NT2/D1 (cell line): ENCODE results near the gene MPPED1.

Experiments
- YY1 ChIP-seq: IDR thresholded peaks from 2 replicates; pipeline ENCODE4 v1.6.1; 2011; ENCODE audit not compliant: insufficient read length, insufficient read depth
- ZNF274 ChIP-seq: IDR thresholded peaks from 2 replicates; pipeline ENCODE4 v1.6.1; 2011; ENCODE audit warnings: mild to moderate bottlenecking, low read depth, low read length

DNA sequence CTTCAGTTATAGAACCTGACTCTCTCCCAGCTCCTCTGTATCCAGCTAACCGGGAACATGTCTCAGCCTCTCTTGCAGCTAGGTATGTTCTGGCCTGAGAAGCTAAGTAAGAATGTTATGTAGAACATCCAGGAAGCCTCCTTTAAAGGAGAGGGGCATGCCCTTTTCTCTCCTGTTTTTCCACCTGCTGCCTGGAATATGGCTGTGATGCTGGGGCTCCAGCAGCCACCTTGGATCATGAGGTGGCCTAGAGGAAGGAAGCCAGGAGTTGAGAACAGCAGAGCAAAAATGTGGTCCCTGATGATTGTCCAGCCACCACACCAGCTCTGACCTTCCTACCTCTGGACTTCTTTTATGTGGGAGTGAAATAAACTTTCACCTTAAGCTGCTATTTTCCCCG is 117.6 kb downstream of the MPPED1 start:
- TF ChIP-seq YY1: no peak
- TF ChIP-seq ZNF274: no peak
